ENCODE data around the gene CXCL8. TPM values are rescaled to one million over a fixed set of nuclear protein-coding genes. Genes with fewer than 3 reads are reported as not detected.

CXCL8 gene
- total and polyA plus RNA-seq, 12 donors: 0.28 to 3.4 (median 1.7) TPM

DNA sequence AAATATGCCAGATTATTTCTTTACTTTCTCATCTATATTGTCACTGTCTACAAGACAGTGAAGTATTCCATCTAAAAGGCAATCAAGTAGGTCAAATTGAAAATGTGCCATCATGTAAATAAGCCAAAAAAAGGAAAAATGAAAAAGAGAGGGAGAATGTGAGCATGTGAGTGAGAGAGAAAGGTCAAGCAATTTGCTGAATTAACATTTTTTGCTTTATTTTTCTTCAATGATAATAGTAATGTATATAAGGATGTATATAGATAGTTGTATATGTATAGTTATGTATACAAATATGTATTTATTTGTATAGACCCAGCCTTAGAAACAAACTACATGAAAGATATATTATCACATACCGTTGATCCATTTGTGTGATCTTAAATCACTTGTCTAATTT is 11.5 kb downstream of the CXCL8 start:
- H3K4me1 ChIP-seq (replicated peaks in 1 of 2): no peaks in the 10 kb centered on the region
- H3K4me3 ChIP-seq: no peak overlapping the region
- H3K9me3 ChIP-seq (replicated peaks in 1 of 3): peaks cover 0 to 3% (median 0%) of the 10 kb centered on the region in 3 donors
- WGBS, 4 donors: 91 to 95% (median 93%) methylated on average over 1 of the region's 1 CpG
- H3K27ac ChIP-seq: no peak overlapping the region
- no peaks in the 10 kb centered on the region for H3K27me3 ChIP-seq
- DNase-seq: no peak
- no peaks in the 10 kb centered on the region for H3K36me3 ChIP-seq (replicated peaks in 1 of 2)
- no peak for TF ChIP-seq POLR2A (IDR thresholded peaks at IDR 0.05)
- TF ChIP-seq, protein P1, sequence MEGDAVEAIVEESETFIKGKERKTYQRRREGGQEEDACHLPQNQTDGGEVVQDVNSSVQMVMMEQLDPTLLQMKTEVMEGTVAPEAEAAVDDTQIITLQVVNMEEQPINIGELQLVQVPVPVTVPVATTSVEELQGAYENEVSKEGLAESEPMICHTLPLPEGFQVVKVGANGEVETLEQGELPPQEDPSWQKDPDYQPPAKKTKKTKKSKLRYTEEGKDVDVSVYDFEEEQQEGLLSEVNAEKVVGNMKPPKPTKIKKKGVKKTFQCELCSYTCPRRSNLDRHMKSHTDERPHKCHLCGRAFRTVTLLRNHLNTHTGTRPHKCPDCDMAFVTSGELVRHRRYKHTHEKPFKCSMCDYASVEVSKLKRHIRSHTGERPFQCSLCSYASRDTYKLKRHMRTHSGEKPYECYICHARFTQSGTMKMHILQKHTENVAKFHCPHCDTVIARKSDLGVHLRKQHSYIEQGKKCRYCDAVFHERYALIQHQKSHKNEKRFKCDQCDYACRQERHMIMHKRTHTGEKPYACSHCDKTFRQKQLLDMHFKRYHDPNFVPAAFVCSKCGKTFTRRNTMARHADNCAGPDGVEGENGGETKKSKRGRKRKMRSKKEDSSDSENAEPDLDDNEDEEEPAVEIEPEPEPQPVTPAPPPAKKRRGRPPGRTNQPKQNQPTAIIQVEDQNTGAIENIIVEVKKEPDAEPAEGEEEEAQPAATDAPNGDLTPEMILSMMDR (IDR thresholded peaks at IDR 0.05): no peak
- intact Hi-C loops (cut with DNase I): no loop called here

DNA sequence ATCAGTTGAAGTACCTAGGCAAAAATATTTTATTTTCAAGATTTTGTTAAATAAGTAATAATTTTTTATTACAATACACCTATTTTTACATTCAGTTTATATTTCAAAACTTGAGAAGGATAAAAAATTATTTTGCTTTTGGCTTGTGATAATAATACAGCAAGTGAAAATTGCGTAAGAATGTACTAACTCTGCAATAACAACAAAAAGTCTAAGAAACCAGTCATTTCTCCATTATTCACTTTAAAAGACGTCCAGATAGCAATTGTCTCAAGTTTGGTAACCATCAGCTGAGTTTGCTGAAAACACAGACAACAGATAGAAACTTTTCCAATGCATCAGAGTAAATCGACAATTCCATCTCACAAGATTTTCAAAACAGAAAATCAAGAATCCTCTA is 12.1 kb downstream of the CXCL8 start:
- Histone ChIP-seq H3K27ac (no peak overlapping the region), H3K36me3 (replicated peaks in 1 of 2) (no peaks in the 10 kb centered on the region), H3K9me3 (replicated peaks in 1 of 3) (peaks cover 0 to 3% (median 0%) of the 10 kb centered on the region in 3 donors), H3K4me3 (no peak overlapping the region), H3K27me3 (no peaks in the 10 kb centered on the region), H3K4me1 (replicated peaks in 1 of 2) (no peaks in the 10 kb centered on the region)
- WGBS, 4 donors: 58 to 66% (median 62%) methylated on average over 3 of the region's 3 CpGs
- TF ChIP-seq, protein P1 (IDR thresholded peaks at IDR 0.05): no peak
- TF ChIP-seq POLR2A (IDR thresholded peaks at IDR 0.05): no peak
- no peak for DNase-seq
- intact Hi-C loops (cut with DNase I): no loop called here

DNA sequence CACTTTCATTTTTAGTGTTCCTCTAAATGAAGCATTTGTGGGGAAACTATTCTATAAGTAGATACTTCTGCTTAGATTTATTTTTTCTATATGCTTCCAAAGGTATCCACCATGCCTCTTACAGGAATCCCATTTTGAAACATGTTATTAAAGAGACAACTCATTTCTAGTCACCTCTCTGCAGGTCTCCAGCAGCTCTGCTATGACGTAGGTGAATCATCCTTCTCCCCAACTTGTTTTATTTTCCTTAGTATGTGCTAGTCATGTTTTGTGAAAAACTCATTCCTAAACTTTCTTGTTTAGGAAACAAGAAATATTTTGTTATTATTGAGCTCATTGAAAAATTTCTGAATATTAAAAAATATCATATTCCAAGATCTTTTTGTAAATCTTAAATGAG is 12.8 kb downstream of the CXCL8 start:
- peaks cover 0 to 3% (median 0%) of the 10 kb centered on the region in 3 donors for H3K9me3 ChIP-seq (replicated peaks in 1 of 3)
- no peaks in the 10 kb centered on the region for H3K27me3 ChIP-seq
- H3K4me1 ChIP-seq (replicated peaks in 1 of 2): no peaks in the 10 kb centered on the region
- H3K36me3 ChIP-seq (replicated peaks in 1 of 2): no peaks in the 10 kb centered on the region
- H3K4me3 ChIP-seq: no peak overlapping the region
- WGBS, 4 donors: 60 to 92% (median 76%) methylated on average over 1 of the region's 1 CpG
- no peak overlapping the region for H3K27ac ChIP-seq
- TF ChIP-seq, protein P1 (IDR thresholded peaks at IDR 0.05): no peak
- no peak for TF ChIP-seq POLR2A (IDR thresholded peaks at IDR 0.05)
- no peak for DNase-seq
- intact Hi-C loops (cut with DNase I): no loop called here

DNA sequence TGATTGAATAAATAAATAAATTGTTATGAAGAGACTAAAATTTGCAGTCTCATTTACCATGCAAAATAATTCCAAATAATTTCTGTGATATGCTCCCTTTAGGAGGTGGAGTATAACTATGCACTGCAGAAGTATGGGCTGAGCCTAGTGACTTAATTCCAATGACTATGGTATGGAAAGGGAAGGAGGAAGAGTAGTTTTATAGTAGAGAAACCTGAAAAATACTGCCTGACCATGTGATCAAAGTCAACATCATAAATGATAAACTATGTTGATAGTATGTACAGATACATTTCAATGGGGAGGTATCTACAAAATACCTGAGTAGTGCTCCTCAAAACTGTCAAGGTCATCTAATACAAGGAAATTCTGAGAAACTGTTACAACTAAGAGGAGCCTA is 14.6 kb downstream of the CXCL8 start:
- no peaks in the 10 kb centered on the region for H3K36me3 ChIP-seq (replicated peaks in 1 of 2)
- intact Hi-C loops (cut with DNase I): no loop called here
- TF ChIP-seq, protein P1 (IDR thresholded peaks at IDR 0.05): no peak
- TF ChIP-seq POLR2A (IDR thresholded peaks at IDR 0.05): no peak

More for the DNA sequence above, 14.6 kb downstream of the CXCL8 start:
- Histone ChIP-seq H3K9me3 (replicated peaks in 1 of 3) (peaks cover 0 to 3% (median 0%) of the 10 kb centered on the region in 3 donors), H3K4me3 (no peak overlapping the region), H3K27ac (no peak overlapping the region), H3K27me3 (no peaks in the 10 kb centered on the region), H3K4me1 (replicated peaks in 1 of 2) (no peaks in the 10 kb centered on the region)
- DNase-seq: no peak
